ENCODE measurements around the gene GALNT17.

GRCh38 chr7:71466448-71467145 lies 334.7 kb downstream of the GALNT17 start:
- TF ChIP-seq POLR2A (IDR thresholded peaks at IDR 0.05) (no peak), CTCF (IDR thresholded peaks at IDR 0.05) (no peak)
